ENCODE results near the gene ERP44.

DNA sequence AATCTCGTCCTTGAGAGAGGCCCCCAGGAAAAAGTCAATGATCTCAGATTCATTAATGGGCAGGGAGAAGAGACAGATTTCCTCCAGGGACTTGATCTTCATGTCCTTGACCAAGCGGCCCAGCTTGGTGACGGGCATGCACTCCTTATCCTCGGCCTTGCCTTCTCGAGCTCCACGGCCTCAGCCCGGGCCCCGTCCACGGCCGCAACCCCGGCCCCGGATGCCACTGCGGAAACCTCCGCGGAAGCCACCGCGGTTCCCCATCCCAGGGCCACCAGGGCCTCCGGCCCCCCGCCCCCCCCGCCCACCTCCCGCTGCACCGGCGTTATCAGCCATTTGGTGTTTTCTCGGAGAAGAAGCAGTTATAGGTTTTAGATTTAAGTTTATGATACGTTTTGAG, 18.5 kb upstream of the ERP44 start:
- TF ChIP-seq, protein P1, sequence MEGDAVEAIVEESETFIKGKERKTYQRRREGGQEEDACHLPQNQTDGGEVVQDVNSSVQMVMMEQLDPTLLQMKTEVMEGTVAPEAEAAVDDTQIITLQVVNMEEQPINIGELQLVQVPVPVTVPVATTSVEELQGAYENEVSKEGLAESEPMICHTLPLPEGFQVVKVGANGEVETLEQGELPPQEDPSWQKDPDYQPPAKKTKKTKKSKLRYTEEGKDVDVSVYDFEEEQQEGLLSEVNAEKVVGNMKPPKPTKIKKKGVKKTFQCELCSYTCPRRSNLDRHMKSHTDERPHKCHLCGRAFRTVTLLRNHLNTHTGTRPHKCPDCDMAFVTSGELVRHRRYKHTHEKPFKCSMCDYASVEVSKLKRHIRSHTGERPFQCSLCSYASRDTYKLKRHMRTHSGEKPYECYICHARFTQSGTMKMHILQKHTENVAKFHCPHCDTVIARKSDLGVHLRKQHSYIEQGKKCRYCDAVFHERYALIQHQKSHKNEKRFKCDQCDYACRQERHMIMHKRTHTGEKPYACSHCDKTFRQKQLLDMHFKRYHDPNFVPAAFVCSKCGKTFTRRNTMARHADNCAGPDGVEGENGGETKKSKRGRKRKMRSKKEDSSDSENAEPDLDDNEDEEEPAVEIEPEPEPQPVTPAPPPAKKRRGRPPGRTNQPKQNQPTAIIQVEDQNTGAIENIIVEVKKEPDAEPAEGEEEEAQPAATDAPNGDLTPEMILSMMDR (IDR thresholded peaks at IDR 0.05): no peak
- TF ChIP-seq POLR2A (IDR thresholded peaks at IDR 0.05): no peak
